Measurements from ENCODE around the gene RAVER1. TPM values are rescaled to one million over a fixed set of nuclear protein-coding genes. Genes with fewer than 3 reads are reported as not detected.

The RAVER1 gene, protein sequence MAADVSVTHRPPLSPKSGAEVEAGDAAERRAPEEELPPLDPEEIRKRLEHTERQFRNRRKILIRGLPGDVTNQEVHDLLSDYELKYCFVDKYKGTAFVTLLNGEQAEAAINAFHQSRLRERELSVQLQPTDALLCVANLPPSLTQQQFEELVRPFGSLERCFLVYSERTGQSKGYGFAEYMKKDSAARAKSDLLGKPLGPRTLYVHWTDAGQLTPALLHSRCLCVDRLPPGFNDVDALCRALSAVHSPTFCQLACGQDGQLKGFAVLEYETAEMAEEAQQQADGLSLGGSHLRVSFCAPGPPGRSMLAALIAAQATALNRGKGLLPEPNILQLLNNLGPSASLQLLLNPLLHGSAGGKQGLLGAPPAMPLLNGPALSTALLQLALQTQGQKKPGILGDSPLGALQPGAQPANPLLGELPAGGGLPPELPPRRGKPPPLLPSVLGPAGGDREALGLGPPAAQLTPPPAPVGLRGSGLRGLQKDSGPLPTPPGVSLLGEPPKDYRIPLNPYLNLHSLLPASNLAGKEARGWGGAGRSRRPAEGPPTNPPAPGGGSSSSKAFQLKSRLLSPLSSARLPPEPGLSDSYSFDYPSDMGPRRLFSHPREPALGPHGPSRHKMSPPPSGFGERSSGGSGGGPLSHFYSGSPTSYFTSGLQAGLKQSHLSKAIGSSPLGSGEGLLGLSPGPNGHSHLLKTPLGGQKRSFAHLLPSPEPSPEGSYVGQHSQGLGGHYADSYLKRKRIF
- 22.0 and 23.4 TPM in 2 replicates for total RNA-seq

DNA sequence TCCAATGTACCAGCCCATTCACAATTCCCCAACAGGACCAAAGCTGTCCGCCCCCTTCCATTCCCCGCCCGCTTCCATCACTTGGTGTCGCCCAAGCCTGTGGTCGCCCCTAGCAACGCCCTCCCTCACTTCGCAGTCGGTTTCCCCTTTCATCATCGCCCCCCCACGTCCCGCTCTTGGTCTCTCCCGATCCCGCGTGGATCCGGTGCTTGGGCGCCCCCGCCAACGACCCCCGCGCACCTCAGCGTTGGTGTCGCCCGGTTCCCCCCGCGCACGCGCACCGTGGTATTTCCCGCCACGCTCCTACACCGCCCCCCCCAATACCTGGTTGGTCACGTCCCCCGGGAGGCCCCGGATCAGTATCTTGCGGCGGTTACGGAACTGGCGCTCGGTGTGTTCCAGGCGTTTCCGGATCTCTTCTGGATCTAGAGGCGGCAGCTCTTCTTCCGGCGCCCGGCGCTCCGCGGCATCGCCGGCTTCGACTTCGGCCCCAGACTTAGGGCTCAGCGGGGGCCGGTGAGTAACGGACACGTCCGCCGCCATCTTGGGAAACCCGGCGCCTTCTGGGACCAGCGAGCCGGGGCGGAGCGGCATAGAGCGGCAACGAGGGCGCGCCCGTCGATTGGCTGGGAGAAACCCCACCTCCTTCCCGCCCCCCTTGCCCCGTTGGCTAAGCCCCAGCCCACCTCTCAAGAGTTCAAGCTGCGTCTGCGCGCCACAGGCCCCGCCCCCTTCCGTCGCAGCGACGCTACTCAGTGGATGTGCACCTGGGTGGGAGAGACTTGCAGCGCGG lies at the start of gene RAVER1:
TSS of gene RAVER1 (minus strand) at position 565 of the 793 bp plus-strand sequence. CDS start at position 543, 22 bp downstream.

DNA sequence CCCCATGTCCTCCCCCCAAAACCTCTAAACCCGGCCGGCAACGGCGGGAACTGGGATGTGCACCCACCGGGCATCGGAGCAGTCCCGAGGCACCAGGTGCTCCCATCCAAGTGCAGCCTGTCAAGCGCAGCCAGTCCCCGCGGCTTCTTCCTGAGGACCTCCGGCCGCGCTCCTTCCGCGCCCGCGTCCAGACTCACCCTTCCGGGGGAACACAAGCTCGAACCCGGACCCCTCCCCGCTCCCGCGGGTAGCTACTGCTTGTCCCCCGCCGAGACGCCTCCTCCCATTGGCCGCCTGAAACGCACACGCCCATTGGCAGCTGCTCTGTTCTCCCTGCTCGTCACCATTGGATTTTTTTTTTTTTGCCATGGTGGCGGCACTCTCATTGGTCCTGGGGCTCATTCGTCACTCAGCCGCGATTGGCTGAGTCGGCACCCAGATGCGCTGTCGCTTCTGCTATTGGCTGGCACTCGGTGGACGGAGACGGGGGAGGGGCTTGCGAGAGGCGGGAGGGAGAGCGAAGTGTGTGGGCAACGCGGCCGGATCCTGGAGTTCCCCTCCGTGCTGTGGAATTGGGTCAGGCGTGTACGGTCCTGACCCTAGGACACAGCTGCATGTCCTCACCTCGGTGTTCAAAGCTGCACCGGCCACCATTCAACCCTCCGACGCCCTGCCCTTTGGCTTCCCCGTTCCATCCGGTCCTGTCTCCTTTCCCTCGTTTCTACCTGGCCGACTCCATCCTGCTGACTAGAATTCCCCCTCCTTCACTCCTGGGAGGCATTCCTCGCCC lies 47.2 kb upstream of the RAVER1 start, which contains the start of gene TYK2:
TSS of gene TYK2 (minus strand) at position 260 of the 790 bp plus-strand sequence. CDS start 2,166 bp downstream, outside the sequence.

DNA sequence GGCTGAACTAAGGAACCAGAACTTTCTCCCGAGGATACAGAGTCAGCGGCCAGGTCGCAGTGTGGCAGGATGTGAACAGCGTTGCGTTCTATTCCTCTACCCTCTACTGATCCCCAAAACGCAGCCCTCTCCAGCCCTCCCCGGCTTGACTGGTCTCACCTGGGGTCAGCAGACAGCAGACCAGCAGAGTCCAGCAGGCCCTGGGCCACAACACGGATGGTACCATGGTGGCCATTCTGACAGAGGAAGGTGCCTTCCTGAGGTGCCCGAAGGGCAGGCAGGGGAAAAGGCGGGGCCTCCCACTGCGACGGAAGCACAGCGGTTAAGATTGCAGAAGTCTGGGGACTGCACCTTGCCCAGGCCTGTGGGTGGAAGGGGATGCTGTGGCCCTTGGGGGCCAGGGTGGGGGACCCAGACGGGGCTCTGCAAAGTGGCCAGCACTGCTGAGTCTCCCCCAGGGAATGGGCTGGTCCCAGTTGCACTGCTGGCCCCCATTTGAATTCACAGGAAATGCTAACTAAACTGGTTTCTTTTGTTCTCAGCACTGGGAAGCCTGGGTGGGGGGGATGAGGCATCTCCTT lies 6.1 kb upstream of the RAVER1 start, which contains the start of gene ICAM3:
TSS of gene ICAM3 (minus strand) at position 245 of the 581 bp plus-strand sequence. CDS start at position 235, 10 bp downstream.

DNA sequence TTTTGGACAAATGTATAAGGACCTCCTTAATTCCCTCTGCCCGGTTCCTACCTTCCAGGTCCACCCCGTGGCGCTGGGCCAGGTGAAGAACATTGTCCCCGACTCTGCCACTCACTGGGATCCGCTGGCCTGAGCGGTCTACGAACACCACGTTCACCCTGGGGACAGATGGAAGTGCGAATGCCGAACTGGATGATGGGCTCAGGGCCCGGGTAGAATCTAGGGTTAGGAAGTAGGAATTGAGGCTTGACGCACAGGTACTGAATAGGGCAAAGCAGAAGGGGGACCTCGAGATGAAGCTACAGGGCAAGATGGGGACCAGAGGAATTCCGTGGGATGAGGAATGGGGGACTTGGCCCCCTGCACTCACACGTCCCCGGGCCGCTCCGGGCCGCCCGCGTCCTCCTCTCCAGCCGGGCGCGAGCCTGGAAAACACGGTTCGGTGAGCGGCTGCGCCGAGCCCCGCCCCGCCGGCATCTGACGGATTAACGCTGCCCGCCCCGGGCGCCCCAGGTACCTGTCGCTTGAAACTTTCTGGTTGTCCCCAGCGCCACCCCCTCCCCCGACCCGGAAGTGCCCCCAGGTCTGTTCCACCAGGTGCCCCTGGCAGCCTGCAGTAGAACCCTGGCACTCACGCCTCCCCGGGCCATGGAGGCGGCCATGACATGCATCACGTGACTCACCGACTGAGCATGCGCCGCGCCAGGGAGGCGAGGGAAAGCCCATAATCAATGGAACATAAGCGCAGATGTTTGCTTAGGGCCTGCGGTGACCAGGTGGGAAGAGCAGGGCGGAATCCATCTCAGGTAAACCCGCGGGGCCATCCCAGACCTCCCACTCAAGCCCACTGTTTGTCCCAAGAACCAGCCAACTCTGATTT lies 17.8 kb downstream of the RAVER1 start, which contains the start of gene FDX2:
TSS of gene FDX2 (minus strand) at position 681 of the 880 bp plus-strand sequence. CDS start at position 662, 19 bp downstream.

DNA sequence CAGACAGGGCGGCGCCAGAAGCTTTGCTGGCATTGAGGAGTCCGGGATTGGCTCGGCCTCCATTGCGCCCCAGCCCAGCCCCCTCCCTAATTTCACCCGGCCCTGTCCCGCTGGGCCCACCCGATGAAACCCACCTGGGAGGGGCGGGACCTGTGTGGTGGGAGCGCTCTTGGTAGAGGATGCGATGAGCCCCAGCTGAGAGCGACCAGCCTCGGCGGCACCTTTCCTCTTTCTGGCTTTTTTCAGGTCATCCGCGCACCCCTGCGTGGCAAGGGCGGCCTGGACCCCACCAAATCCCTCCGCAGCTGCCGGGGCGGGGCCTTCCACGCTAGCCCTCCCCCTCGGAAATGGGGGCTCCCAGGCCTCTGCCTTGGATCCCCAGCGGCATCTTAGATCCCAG lies 23.9 kb downstream of the RAVER1 start, which contains the start of gene ZGLP1:
TSS of gene ZGLP1 (minus strand) at position 393 of the 400 bp plus-strand sequence.

DNA sequence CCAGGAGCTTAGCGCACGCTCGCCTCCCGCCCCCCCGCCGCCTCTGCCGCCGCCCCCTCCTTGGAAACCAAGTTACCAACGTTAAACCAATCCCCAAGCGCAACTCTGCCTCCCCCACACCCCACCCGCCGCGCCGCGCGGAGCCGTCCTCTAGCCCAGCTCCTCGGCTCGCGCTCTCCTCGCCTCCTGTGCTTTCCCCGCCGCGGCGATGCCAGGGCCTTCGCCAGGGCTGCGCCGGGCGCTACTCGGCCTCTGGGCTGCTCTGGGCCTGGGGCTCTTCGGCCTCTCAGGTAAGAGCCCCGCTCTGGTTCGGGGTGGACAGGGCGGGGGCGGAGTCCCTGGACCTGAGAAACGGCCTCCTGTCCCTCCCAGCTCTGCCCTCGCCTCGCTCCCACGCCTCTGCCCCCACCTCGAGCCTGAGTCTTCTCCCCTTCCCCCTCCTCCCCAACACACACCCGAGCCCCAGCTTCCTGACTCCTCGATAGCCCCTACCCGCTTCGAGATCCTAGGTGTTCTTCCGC lies 43.4 kb downstream of the RAVER1 start, which contains the start of gene ICAM5:
TSS of gene ICAM5 (plus strand) at position 117 of the 521 bp plus-strand sequence. CDS start at position 209, 92 bp downstream.

DNA sequence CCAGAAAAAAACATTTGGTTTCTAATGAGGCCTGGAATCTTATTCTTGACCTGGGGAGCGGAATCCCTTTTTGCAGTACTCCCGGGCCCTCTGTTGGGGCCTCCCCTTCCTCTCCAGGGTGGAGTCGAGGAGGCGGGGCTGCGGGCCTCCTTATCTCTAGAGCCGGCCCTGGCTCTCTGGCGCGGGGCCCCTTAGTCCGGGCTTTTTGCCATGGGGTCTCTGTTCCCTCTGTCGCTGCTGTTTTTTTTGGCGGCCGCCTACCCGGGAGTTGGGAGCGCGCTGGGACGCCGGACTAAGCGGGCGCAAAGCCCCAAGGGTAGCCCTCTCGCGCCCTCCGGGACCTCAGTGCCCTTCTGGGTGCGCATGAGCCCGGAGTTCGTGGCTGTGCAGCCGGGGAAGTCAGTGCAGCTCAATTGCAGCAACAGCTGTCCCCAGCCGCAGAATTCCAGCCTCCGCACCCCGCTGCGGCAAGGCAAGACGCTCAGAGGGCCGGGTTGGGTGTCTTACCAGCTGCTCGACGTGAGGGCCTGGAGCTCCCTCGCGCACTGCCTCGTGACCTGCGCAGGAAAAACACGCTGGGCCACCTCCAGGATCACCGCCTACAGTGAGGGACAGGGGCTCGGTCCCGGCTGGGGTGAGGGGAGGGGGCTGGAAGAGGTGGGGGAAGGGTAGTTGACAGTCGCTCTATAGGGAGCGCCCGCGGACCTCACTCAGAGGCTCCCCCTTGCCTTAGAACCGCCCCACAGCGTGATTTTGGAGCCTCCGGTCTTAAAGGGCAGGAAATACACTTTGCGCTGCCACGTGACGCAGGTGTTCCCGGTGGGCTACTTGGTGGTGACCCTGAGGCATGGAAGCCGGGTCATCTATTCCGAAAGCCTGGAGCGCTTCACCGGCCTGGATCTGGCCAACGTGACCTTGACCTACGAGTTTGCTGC lies 46.3 kb downstream of the RAVER1 start, which contains the start of gene ICAM4:
TSS of gene ICAM4 (plus strand) at position 153 of the 935 bp plus-strand sequence. CDS start at position 211, 58 bp downstream.

DNA sequence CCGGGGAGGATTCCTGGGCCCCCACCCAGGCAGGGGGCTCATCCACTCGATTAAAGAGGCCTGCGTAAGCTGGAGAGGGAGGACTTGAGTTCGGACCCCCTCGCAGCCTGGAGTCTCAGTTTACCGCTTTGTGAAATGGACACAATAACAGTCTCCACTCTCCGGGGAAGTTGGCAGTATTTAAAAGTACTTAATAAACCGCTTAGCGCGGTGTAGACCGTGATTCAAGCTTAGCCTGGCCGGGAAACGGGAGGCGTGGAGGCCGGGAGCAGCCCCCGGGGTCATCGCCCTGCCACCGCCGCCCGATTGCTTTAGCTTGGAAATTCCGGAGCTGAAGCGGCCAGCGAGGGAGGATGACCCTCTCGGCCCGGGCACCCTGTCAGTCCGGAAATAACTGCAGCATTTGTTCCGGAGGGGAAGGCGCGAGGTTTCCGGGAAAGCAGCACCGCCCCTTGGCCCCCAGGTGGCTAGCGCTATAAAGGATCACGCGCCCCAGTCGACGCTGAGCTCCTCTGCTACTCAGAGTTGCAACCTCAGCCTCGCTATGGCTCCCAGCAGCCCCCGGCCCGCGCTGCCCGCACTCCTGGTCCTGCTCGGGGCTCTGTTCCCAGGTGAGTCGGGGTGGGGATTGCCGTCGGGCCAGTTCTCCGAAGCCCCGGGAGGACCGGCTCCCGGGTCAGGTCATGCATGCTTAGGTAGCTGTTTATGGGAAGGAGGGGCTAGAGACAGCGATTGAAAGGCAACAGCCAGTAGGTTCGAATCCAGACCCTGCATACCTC lies 62.5 kb downstream of the RAVER1 start, which contains the start of gene ICAM1:
TSS of gene ICAM1 (plus strand) at position 505 of the 779 bp plus-strand sequence. CDS start at position 545, 40 bp downstream.

Other genes starting within 250 kb of the RAVER1 start
- 12.1 and 15.3 TPM in 2 replicates for gene SHFL, start 247.2 kb downstream of the RAVER1 start, total RNA-seq
- gene ANGPTL6, start 230.9 kb downstream of the RAVER1 start, total RNA-seq = not detected in 2 replicates
- gene PPAN, start 227.2 kb downstream of the RAVER1 start, total RNA-seq = 26.5 and 30.5 TPM in 2 replicates
- under 0.01 and 4.6 TPM in 2 replicates for gene P2RY11, start 221.8 kb downstream of the RAVER1 start, total RNA-seq
- 299 and 319 TPM in 2 replicates for gene EIF3G, start 213.6 kb downstream of the RAVER1 start, total RNA-seq
- gene DNMT1, start 138.6 kb downstream of the RAVER1 start, total RNA-seq = 81.2 and 82.7 TPM in 2 replicates
- gene S1PR2, start 102.2 kb downstream of the RAVER1 start, total RNA-seq = 8.1 and 8.5 TPM in 2 replicates
- 140 and 145 TPM in 2 replicates for gene MRPL4, start 81.3 kb downstream of the RAVER1 start, total RNA-seq
- 45.0 and 59.4 TPM in 2 replicates for gene ICAM1, start 62.4 kb downstream of the RAVER1 start, total RNA-seq
- gene ICAM4, start 46.6 kb downstream of the RAVER1 start, total RNA-seq = 1.6 and 4.0 TPM in 2 replicates
- 4.3 and 8.4 TPM in 2 replicates for gene ICAM5, start 43.6 kb downstream of the RAVER1 start, total RNA-seq
- gene ZGLP1, start 23.7 kb downstream of the RAVER1 start, total RNA-seq = 0.53 and 0.58 TPM in 2 replicates
- gene FDX2, start 17.5 kb downstream of the RAVER1 start, total RNA-seq = 31.7 and 53.9 TPM in 2 replicates
- gene ICAM3, start 6.1 kb upstream of the RAVER1 start, total RNA-seq = 12.1 and 33.2 TPM in 2 replicates
- gene TYK2, start 47.0 kb upstream of the RAVER1 start, total RNA-seq = 96.1 and 133 TPM in 2 replicates
- gene CDC37, start 70.0 kb upstream of the RAVER1 start, total RNA-seq = 278 and 292 TPM in 2 replicates
- gene PDE4A, start 87.0 kb upstream of the RAVER1 start, total RNA-seq = 4.3 and 5.8 TPM in 2 replicates
- 63.4 and 75.1 TPM in 2 replicates for gene KEAP1, start 169.8 kb upstream of the RAVER1 start, total RNA-seq
- not detected in 2 replicates for gene S1PR5, start 183.9 kb upstream of the RAVER1 start, total RNA-seq
- 20.2 and 24.3 TPM in 2 replicates for gene ATG4D, start 210.4 kb upstream of the RAVER1 start, total RNA-seq
- 13.5 and 15.4 TPM in 2 replicates for gene KRI1, start 232.5 kb upstream of the RAVER1 start, total RNA-seq
- 10.7 and 15.1 TPM in 2 replicates for gene CDKN2D, start 235.4 kb upstream of the RAVER1 start, total RNA-seq

Measured in myometrial cell (primary cell).